ENCODE data around the gene SLC16A1.

DNA sequence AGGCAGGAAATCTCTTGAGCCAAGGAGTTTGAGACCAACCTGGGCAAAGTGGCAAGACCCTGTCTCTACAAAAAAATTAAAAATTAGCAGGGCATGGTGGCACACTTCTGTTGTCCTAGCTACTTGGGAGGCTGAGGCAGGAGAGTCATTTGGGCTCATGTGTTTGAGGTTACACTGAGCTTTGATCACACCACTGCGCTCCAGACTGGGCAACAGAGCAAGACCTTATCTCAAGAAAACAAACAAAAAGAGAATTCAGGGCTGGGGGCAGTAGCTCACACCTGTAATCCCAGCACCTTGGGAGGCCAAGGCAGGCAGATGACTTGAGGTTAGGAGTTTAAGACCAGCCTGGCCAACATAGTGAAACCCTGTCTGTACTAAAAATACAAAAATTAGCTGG lies 17.8 kb upstream of the SLC16A1 start:
- TF ChIP-seq POLR2A (IDR thresholded peaks at IDR 0.05) = no peak
- TF ChIP-seq, protein P1, sequence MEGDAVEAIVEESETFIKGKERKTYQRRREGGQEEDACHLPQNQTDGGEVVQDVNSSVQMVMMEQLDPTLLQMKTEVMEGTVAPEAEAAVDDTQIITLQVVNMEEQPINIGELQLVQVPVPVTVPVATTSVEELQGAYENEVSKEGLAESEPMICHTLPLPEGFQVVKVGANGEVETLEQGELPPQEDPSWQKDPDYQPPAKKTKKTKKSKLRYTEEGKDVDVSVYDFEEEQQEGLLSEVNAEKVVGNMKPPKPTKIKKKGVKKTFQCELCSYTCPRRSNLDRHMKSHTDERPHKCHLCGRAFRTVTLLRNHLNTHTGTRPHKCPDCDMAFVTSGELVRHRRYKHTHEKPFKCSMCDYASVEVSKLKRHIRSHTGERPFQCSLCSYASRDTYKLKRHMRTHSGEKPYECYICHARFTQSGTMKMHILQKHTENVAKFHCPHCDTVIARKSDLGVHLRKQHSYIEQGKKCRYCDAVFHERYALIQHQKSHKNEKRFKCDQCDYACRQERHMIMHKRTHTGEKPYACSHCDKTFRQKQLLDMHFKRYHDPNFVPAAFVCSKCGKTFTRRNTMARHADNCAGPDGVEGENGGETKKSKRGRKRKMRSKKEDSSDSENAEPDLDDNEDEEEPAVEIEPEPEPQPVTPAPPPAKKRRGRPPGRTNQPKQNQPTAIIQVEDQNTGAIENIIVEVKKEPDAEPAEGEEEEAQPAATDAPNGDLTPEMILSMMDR (IDR thresholded peaks at IDR 0.05) = no peak

All from thyroid gland (tissue), 4 donors.